ENCODE results near the gene TTC17. TPM values are rescaled to one million over a fixed set of nuclear protein-coding genes. Genes with fewer than 3 reads are reported as not detected.

The TTC17 gene
- total and polyA plus RNA-seq, 2 of the 8 experiments (the other 6 are each of a cell fraction or from before 2014, with no cell fraction given), result 65.1 to 80.1 TPM

GRCh38 chr11:43542750-43543712 is 184.3 kb downstream of the TTC17 start:
- Histone ChIP-seq H3K23me2 (ENCODE audit: low read depth, low read length) (peaks cover 4% of the 10 kb centered on the region; the same call in 1 of the 2 replicates), H3K9me3 (ENCODE audit: insufficient read depth in 2 of 2, low read depth in 1 of 2, low read length in 1 of 2) (peaks cover 2 to 6% of the 10 kb centered on the region in 2 experiments; a peak in 3 of 4 replicates), H2BK20ac (ENCODE audit: low read length) (no peak overlapping the region), H4K8ac (ENCODE audit: extremely low read depth, insufficient read depth, low read length) (no peak overlapping the region), H2BK5ac (ENCODE audit: low read depth, low read length) (no peak overlapping the region), H4K91ac (replicated peaks; ENCODE audit: insufficient read length, low read length) (no peak overlapping the region), H3K18ac (ENCODE audit: extremely low read depth, low read length) (no peak overlapping the region), H3K56ac (replicated peaks; ENCODE audit: insufficient read length, low read depth, low read length) (no peak overlapping the region), H3K4me2 (ENCODE audit: insufficient read depth in 1 of 2, low read depth in 2 of 2, low read length in 2 of 2) (no peak overlapping the region), H3K36me3 (ENCODE audit: control insufficient read depth in 2 of 4, insufficient read depth in 4 of 4, low read length in 3 of 4) (no peaks in the 10 kb centered on the region), H3K23ac (ENCODE audit: insufficient read length) (no peak overlapping the region), H2AFZ (ENCODE audit: low read length) (no peak overlapping the region), H3K27ac (ENCODE audit: low read depth, low read length) (no peak overlapping the region), H3K79me2 (ENCODE audit: control insufficient read depth in 1 of 2, insufficient read depth in 2 of 2, low read length in 2 of 2) (no peaks in the 10 kb centered on the region), H3K27me3 (replicated peaks in 1 of 4; ENCODE audit: control insufficient read depth in 3 of 4, extremely low read depth in 1 of 4, insufficient read depth in 3 of 4, low read length in 3 of 4) (peaks cover 14 to 25% (median 21%) of the 10 kb centered on the region in 4 experiments), H2BK15ac (ENCODE audit: low read length) (no peak overlapping the region), H2AK5ac (ENCODE audit: low read depth, low read length) (no peak overlapping the region), H3K4me1 (replicated peaks in 1 of 4; ENCODE audit: control insufficient read depth in 3 of 4, insufficient read depth in 4 of 4, low read length in 3 of 4) (peaks cover 3 to 12% (median 6%) of the 10 kb centered on the region in 4 experiments), H2BK12ac (ENCODE audit: low read depth, low read length) (no peak overlapping the region), H3K4ac (replicated peaks; ENCODE audit: insufficient read length, low read depth, low read length) (no peak overlapping the region), H3K9ac (replicated peaks in 1 of 4; ENCODE audit: extremely low read depth in 1 of 4, low read depth in 3 of 4, low read length in 3 of 4) (no peak overlapping the region), H3K14ac (ENCODE audit: insufficient read length) (no peak overlapping the region), H2BK120ac (replicated peaks; ENCODE audit: low read depth, low read length) (no peak overlapping the region), H3K4me3 (ENCODE audit: extremely low read depth in 1 of 4, insufficient read depth in 2 of 4, low read depth in 3 of 4, low read length in 4 of 4) (no peak overlapping the region), H4K5ac (ENCODE audit: insufficient read length, low read depth, low read length) (no peak overlapping the region), H4K20me1 (replicated peaks in 1 of 2; ENCODE audit: control insufficient read depth in 1 of 2, insufficient read depth in 2 of 2, low read length in 2 of 2) (no peaks in the 10 kb centered on the region), H3K79me1 (ENCODE audit: low read depth, low read length) (no peaks in the 10 kb centered on the region)
- 92% methylated on average over 7 of the region's 7 CpGs; no CpG with 5 or more reads in 1 of the 2 experiments for WGBS, 2 experiments (ENCODE audit: extremely low coverage in 1 of 2, insufficient coverage in 1 of 2, insufficient read length in 1 of 2, insufficient replicate concordance in 2 of 2, low coverage in 1 of 2, low lambda C conversion rate in 2 of 2, missing lambda C conversion rate in 1 of 2)
- CTCF ChIA-PET (ENCODE audit: partially characterized antibody), result interaction anchor here (0.5 to 34.3 kb wide), 12 partner anchors 9 to 1035 kb away, joined by 3 to 646 read pairs (median 4); no protein-coding TSS in a partner anchor
- DNase-seq (ENCODE audit: low read depth in 1 of 2, low spot score in 2 of 2) (no peak), FAIRE-seq (no peak)
- POLR2A ChIA-PET (ENCODE audit: partially characterized antibody), result no interaction called here
- no peak for TF ChIP-seq BCL11A (IDR thresholded peaks at IDR 0.05; ENCODE audit: low read depth in 2 of 2, low read length in 2 of 2)
- no peak for TF ChIP-seq CBX5 (IDR thresholded peaks at IDR 0.05; ENCODE audit: low read depth, low read length)
- TF ChIP-seq BACH1 (IDR thresholded peaks at IDR 0.05; ENCODE audit: low read length), result no peak
- TF ChIP-seq NANOG (IDR thresholded peaks at IDR 0.05; ENCODE audit: insufficient read depth, low read depth, low read length, poor library complexity, severe bottlenecking), result no peak
- no peak for TF ChIP-seq FOSL1 (IDR thresholded peaks at IDR 0.05; ENCODE audit: insufficient read depth, low read depth, low read length)
- TF ChIP-seq GABPA (IDR thresholded peaks at IDR 0.05; ENCODE audit: borderline replicate concordance, insufficient read depth, low read length), result no peak
- TF ChIP-seq SIN3A (conservative IDR thresholded peaks at IDR 0.05 in 1 of 2, IDR thresholded peaks at IDR 0.05 in 1 of 2; ENCODE audit: low read depth in 1 of 2, low read length in 2 of 2), result no peak
- no peak for TF ChIP-seq SP4 (IDR thresholded peaks at IDR 0.05; ENCODE audit: low read length)
- TF ChIP-seq PHF8 (conservative IDR thresholded peaks at IDR 0.05; ENCODE audit: low read depth, low read length), result no peak
- TF ChIP-seq TAF7 (optimal IDR thresholded peaks at IDR 0.05; ENCODE audit: borderline replicate concordance, low read depth, low read length), result no peak
- TF ChIP-seq GTF2F1 (IDR thresholded peaks at IDR 0.05; ENCODE audit: borderline replicate concordance, low read depth, low read length), result no peak

Measured in H1 (cell line).